ENCODE results near the gene PIGU.

GRCh38 chr20:34634392-34634791, 42.5 kb downstream of the PIGU start:
- TF ChIP-seq SIN3A (IDR thresholded peaks at IDR 0.05; ENCODE audit: low read depth) (no peak), EZH2 (IDR thresholded peaks at IDR 0.05) (no peak), CTCF (IDR thresholded peaks at IDR 0.05 in 2 of 3, conservative IDR thresholded peaks at IDR 0.05 in 1 of 3; ENCODE audit: borderline replicate concordance in 1 of 3, insufficient read depth in 1 of 3, low read depth in 2 of 3, low read length in 2 of 3) (no peak), ZNF274 (IDR thresholded peaks at IDR 0.05; ENCODE audit: low read depth, low read length) (no peak), ZFX (IDR thresholded peaks at IDR 0.05) (no peak), POLR2A (IDR thresholded peaks at IDR 0.05; ENCODE audit: borderline replicate concordance, extremely low read depth, insufficient read depth, insufficient read length) (no peak), SP1 (IDR thresholded peaks at IDR 0.05; ENCODE audit: low read depth) (no peak), ZBTB33 (IDR thresholded peaks at IDR 0.05; ENCODE audit: extremely low read depth, insufficient replicate concordance, low read length) (no peak)
